Measurements from ENCODE around the gene ARHGAP21.

The ARHGAP21 gene

DNA sequence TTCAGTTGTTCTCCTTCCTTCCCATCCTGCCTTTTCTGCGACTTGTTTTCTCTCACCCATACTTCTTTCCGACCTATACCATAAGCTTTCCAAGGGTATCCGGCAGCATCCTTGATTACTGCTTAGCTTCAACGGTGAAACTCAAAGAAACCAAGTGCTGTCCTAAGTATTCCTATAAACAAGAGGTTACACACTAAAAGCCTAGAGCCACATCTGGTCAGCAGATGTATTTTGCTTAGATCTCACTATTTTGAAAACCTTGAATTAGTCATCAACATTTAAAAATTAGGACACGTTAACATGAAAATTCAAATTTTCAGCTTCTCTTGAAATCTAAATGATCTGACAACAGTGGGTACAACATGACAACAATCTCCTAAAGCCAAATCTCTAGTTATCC is 20.0 kb downstream of the ARHGAP21 start:
- TF ChIP-seq CTCF (IDR thresholded peaks at IDR 0.05; ENCODE audit: low read depth, low read length, missing control alignments): no peak
- DNase-seq (ENCODE audit: low read depth): peak; percentile 62
- in situ Hi-C loops (cut with HindIII; ENCODE audit: low sequenced_read_pairs): loop anchor here (5.0 kb wide), 1 partner anchor 56 kb away; no protein-coding TSS in a partner anchor
- no peak overlapping the region for H3K4me3 ChIP-seq (ENCODE audit: low read depth, low read length)

DNA sequence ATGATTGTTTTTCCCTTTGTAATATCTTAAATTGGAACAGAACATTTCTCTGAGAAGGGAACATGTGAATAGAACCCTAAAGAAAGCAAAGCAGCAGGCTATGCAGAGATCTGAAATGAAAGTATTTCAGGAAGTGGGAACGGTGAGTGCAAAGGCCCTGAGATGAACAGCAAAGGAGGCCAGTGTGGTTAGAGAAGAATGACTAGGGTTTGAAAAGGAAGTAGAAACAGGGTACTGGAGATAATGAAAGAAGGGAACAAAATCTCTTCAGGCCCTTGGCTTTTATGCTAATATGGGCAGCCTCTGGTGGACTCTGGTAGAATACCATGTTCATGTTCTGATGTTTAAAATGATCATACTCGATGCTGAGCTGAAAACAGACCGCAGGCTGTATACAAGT is 22.2 kb downstream of the ARHGAP21 start:
- no peak overlapping the region for H3K4me3 ChIP-seq (ENCODE audit: low read depth, low read length)
- in situ Hi-C loops (cut with HindIII; ENCODE audit: low sequenced_read_pairs): loop anchor here (5.0 kb wide), 1 partner anchor 54 kb away; no protein-coding TSS in a partner anchor
- no peak for DNase-seq (ENCODE audit: low read depth)
- no peak for TF ChIP-seq CTCF (IDR thresholded peaks at IDR 0.05; ENCODE audit: low read depth, low read length, missing control alignments)

GRCh38 chr10:24700948-24701347 is 22.7 kb downstream of the ARHGAP21 start:
- no peak for DNase-seq (ENCODE audit: low read depth)
- in situ Hi-C loops (cut with HindIII; ENCODE audit: low sequenced_read_pairs): loop anchor here (5.0 kb wide), 1 partner anchor 54 kb away; no protein-coding TSS in a partner anchor
- TF ChIP-seq CTCF (IDR thresholded peaks at IDR 0.05; ENCODE audit: low read depth, low read length, missing control alignments): no peak
- no peak overlapping the region for H3K4me3 ChIP-seq (ENCODE audit: low read depth, low read length)

DNA sequence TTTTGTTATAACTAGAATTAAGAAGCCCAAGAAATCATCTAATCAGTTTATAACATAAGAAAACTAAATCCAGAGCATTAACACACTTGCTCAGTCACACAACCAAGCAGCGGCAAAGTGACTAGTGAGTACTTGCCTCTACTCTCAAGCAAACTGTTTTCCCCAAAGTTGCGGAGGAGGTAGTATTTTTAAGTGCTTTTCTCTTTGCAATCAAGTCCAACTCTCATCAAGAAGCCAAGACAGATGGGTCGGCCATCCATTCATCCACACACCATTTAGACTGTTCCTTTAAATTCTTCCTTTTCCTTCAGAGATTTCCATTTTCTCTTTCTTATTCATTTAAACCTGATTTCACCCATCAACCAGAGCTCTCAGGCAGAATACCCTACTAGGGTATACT is 25.4 kb downstream of the ARHGAP21 start:
- in situ Hi-C loops (cut with HindIII; ENCODE audit: low sequenced_read_pairs): no loop called here
- TF ChIP-seq CTCF (IDR thresholded peaks at IDR 0.05; ENCODE audit: low read depth, low read length, missing control alignments): no peak
- DNase-seq (ENCODE audit: low read depth): no peak
- H3K4me3 ChIP-seq (ENCODE audit: low read depth, low read length): no peak overlapping the region

DNA sequence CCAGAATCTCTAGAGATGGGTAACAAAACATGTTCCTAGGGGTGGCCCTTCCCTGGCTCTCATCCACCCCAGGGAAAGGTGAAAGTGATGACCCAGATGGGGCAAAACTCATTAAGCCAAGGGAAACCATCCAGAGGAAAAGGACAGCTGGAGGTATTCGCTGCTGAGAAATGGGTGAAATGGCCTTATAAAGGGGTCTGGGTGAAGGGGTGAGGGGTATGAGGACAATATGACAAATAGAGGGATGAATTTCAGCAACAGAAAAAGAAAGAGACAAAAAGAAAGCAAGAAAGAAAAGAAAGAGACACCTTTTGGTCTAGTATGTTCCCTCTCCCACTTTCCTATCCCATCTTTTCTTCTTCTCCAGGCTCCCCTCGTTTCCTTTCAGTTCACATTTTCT is 26.6 kb downstream of the ARHGAP21 start:
- in situ Hi-C loops (cut with HindIII; ENCODE audit: low sequenced_read_pairs): no loop called here
- H3K4me3 ChIP-seq (ENCODE audit: low read depth, low read length): no peak overlapping the region
- no peak for DNase-seq (ENCODE audit: low read depth)
- no peak for TF ChIP-seq CTCF (IDR thresholded peaks at IDR 0.05; ENCODE audit: low read depth, low read length, missing control alignments)

GRCh38 chr10:24695452-24695851 is 28.2 kb downstream of the ARHGAP21 start:
- DNase-seq (ENCODE audit: low read depth): no peak
- no peak overlapping the region for H3K4me3 ChIP-seq (ENCODE audit: low read depth, low read length)
- in situ Hi-C loops (cut with HindIII; ENCODE audit: low sequenced_read_pairs): no loop called here
- TF ChIP-seq CTCF (IDR thresholded peaks at IDR 0.05; ENCODE audit: low read depth, low read length, missing control alignments): no peak

- TF ChIP-seq CTCF (IDR thresholded peaks at IDR 0.05; ENCODE audit: low read depth, low read length, missing control alignments): no peak
- DNase-seq (ENCODE audit: low read depth): no peak
- H3K4me3 ChIP-seq (ENCODE audit: low read depth, low read length): no peak overlapping the region
- in situ Hi-C loops (cut with HindIII; ENCODE audit: low sequenced_read_pairs): no loop called here
Observed at GRCh38 chr10:24694086-24694485, 29.6 kb downstream of the ARHGAP21 start.

Measured in astrocyte of the cerebellum (primary cell).